Anterior cingulate cortex (tissue), 58 donors: ENCODE measurements around the gene JADE3.

Source experiments
- DNase-seq, 58 donors: peaks; one replicate each; lab custom pipeline; 2025; lab: John Stamatoyannopoulos, UW

The JADE3 gene

GRCh38 chrX:46912098-46912602, at the start of gene JADE3:
Gene JADE3 (plus strand): TSS chrX:46912421. CDS start chrX:46984895, 72,474 bp downstream.
- peak in 46 of 58 donors; percentile 0 to 56 (median 12) for DNase-seq

- no peak for DNase-seq
Observed at GRCh38 chrX:46863072-46863471, 49.1 kb upstream of the JADE3 start.

- no peak for DNase-seq
Observed at GRCh38 chrX:46864606-46865005, 47.6 kb upstream of the JADE3 start.

GRCh38 chrX:46865281-46865680, 46.9 kb upstream of the JADE3 start:
- no peak for DNase-seq

- no peak for DNase-seq
Observed at GRCh38 chrX:46866726-46867125, 45.5 kb upstream of the JADE3 start.

GRCh38 chrX:46873746-46874145, 38.5 kb upstream of the JADE3 start:
- no peak for DNase-seq

GRCh38 chrX:46876901-46877300, 35.3 kb upstream of the JADE3 start:
- no peak for DNase-seq

GRCh38 chrX:46882266-46882665, 30.0 kb upstream of the JADE3 start:
- DNase-seq, result no peak

- no peak for DNase-seq
Observed at GRCh38 chrX:46884799-46885198, 27.4 kb upstream of the JADE3 start.

- no peak for DNase-seq
Observed at GRCh38 chrX:46898207-46898606, 14.0 kb upstream of the JADE3 start.

- peak; percentile 2 to 84 (median 65) for DNase-seq
Observed at GRCh38 chrX:46903458-46904242, 8.6 kb upstream of the JADE3 start.

GRCh38 chrX:46904626-46905025, 7.6 kb upstream of the JADE3 start:
- no peak for DNase-seq

GRCh38 chrX:46910415-46910814, 1.8 kb upstream of the JADE3 start:
- no peak for DNase-seq

- DNase-seq, result peak in 26 of 58 donors; percentile 0 to 34 (median 4)
Observed at GRCh38 chrX:46912603-46913491, 626 bp downstream of the JADE3 start.

- DNase-seq, result no peak
Observed at GRCh38 chrX:46913667-46914066, 1.4 kb downstream of the JADE3 start.

GRCh38 chrX:46916273-46916672, 4.1 kb downstream of the JADE3 start:
- no peak for DNase-seq

- no peak for DNase-seq
Observed at GRCh38 chrX:46917622-46918021, 5.4 kb downstream of the JADE3 start.

GRCh38 chrX:46918434-46918833, 6.2 kb downstream of the JADE3 start:
- DNase-seq, result no peak

- DNase-seq, result no peak
Observed at GRCh38 chrX:46920235-46920634, 8.0 kb downstream of the JADE3 start.

GRCh38 chrX:46922611-46923010, 10.4 kb downstream of the JADE3 start:
- DNase-seq, result no peak

GRCh38 chrX:46927718-46928117, 15.5 kb downstream of the JADE3 start:
- no peak for DNase-seq
